HL-60 (cell line): ENCODE data around the gene CLC.

Source experiments
- DNase-seq, 2 experiments: peaks; one replicate each; pipeline ENCODE4 v3.0.0-alpha.2; 2010 to 2020; ENCODE audit warnings: low read depth in 1 of 2, low spot score in 1 of 2
- H3K27ac ChIP-seq: fragments of 250-450 bp; sonication (Bioruptor Pico); replicated peaks from 2 replicates; pipeline ENCODE4 v1.5.1; 2020; ENCODE audit warnings: mild to moderate bottlenecking, moderate library complexity
- H3K27me3 ChIP-seq: fragments of 250-450 bp; sonication (Bioruptor Pico); 2 replicates; pipeline ENCODE4 v1.5.1; 2021; ENCODE audit warnings: mild to moderate bottlenecking, moderate library complexity; ENCODE audit not compliant: insufficient read depth, poor library complexity, severe bottlenecking
- H3K4me3 ChIP-seq: replicated peaks from 2 replicates; pipeline ENCODE4 v1.5.1; 2011; ENCODE audit warnings: mild to moderate bottlenecking, control low read depth, low read length; ENCODE audit not compliant: insufficient read depth
- CTCF ChIP-seq: IDR thresholded peaks from one replicate; pipeline ENCODE4 v1.5.1; 2011; ENCODE audit warnings: low read length, control low read depth, inconsistent platforms; ENCODE audit not compliant: insufficient read depth
- GABPA ChIP-seq: IDR thresholded peaks from 2 replicates; pipeline ENCODE4 v1.6.1; 2012; ENCODE audit warnings: low read depth
- POLR2AphosphoS5 ChIP-seq: IDR thresholded peaks from 2 replicates; pipeline ENCODE4 v1.6.1; 2012; ENCODE audit warnings: low read depth
- REST ChIP-seq: IDR thresholded peaks from 2 replicates; pipeline ENCODE4 v1.6.1; 2012; ENCODE audit warnings: low read depth; ENCODE audit not compliant: insufficient replicate concordance
- SPI1 ChIP-seq: IDR thresholded peaks from 2 replicates; pipeline ENCODE4 v1.6.1; 2012; ENCODE audit warnings: low read depth, mild to moderate bottlenecking, borderline replicate concordance

CLC gene

GRCh38 chr19:39736088-39736487 lies 1.7 kb downstream of the CLC start:
- TF ChIP-seq GABPA (no peak), POLR2AphosphoS5 (no peak), CTCF (no peak), SPI1 (no peak), REST (no peak)
- no peak overlapping the region for H3K27ac ChIP-seq
- no peak overlapping the region for H3K4me3 ChIP-seq
- no peaks in the 10 kb centered on the region for H3K27me3 ChIP-seq
- DNase-seq: no peak

GRCh38 chr19:39735688-39736087 lies 2.1 kb downstream of the CLC start:
- no peak for DNase-seq
- Histone ChIP-seq H3K4me3 (no peak overlapping the region), H3K27ac (no peak overlapping the region), H3K27me3 (no peaks in the 10 kb centered on the region)
- TF ChIP-seq REST: no peak
- no peak for TF ChIP-seq POLR2AphosphoS5
- TF ChIP-seq SPI1: no peak
- TF ChIP-seq GABPA: no peak
- TF ChIP-seq CTCF: no peak

GRCh38 chr19:39733841-39734240 lies 4.0 kb downstream of the CLC start:
- H3K27ac ChIP-seq: no peak overlapping the region
- H3K27me3 ChIP-seq: no peaks in the 10 kb centered on the region
- TF ChIP-seq GABPA (no peak), CTCF (no peak), REST (no peak), SPI1 (no peak)
- H3K4me3 ChIP-seq: no peak overlapping the region
- no peak for DNase-seq
